SK-N-SH (cell line): ENCODE measurements around the gene SLC8A2. TPM values are rescaled to one million over a fixed set of nuclear protein-coding genes. Genes with fewer than 3 reads are reported as not detected.

Experiments
- CTCF ChIA-PET: fragments of 300-600, 350-600 bp; formaldehyde crosslinking; extraction: SDS; loops from one replicate; lab custom pipeline; 2021; lab: Yijun Ruan, JAX
- POLR2A ChIA-PET: fragments of 350-600 bp; sonication (Branson Sonifier 250); formaldehyde crosslinking; extraction: SDS; loops from one replicate; lab custom pipeline; 2020; ENCODE audit warnings: antibody characterized with exemption, inconsistent platforms; lab: Yijun Ruan, JAX
- DNase-seq: peaks from one replicate; pipeline ENCODE4 v3.0.0; 2012
- H2AFZ ChIP-seq: fragments of 200-600 bp; sonication (generic); 2 replicates; pipeline ENCODE4 v1.8.1; 2016; ENCODE audit warnings: antibody characterized with exemption, mild to moderate bottlenecking, low read depth
- H3F3A ChIP-seq: fragments of 200-600 bp; sonication (generic); replicated peaks from 2 replicates; pipeline ENCODE3; 2016; ENCODE audit warnings: antibody characterized with exemption, mild to moderate bottlenecking; ENCODE audit not compliant: insufficient read depth
- H3K27ac ChIP-seq, 2 experiments: fragments of 200-500 bp in 1 of 2; fragments of 200-600 bp in 1 of 2; sonication (Bioruptor generic) in 1 of 2; sonication (generic), shearing (Covaris generic) in 1 of 2; 2 replicates each; pipeline versions ENCODE4 v1.5.1 to v1.6.1; 2014 to 2016; ENCODE audit warnings: low read depth in 2 of 2, inconsistent platforms in 1 of 2, low read length in 1 of 2, mild to moderate bottlenecking in 1 of 2, mixed read lengths in 1 of 2
- H3K27me3 ChIP-seq: fragments of 200-600 bp; sonication (generic), shearing (Covaris generic); 2 replicates; pipeline ENCODE4 v1.6.1; 2016; ENCODE audit warnings: mixed run types; ENCODE audit not compliant: insufficient read depth
- H3K36me3 ChIP-seq, 2 experiments: fragments of 200-500 bp in 1 of 2; fragments of 200-600 bp in 1 of 2; sonication (Bioruptor generic) in 1 of 2; sonication (generic) in 1 of 2; replicated peaks in 1 of 2; 2 replicates each; pipeline versions ENCODE3 to v1.5.1; 2014 to 2016; ENCODE audit warnings: low read length in 1 of 2, mild to moderate bottlenecking in 1 of 2; ENCODE audit not compliant: insufficient read depth in 2 of 2, control insufficient read depth in 1 of 2
- H3K4me1 ChIP-seq, 2 experiments: fragments of 200-500 bp in 1 of 2; fragments of 200-600 bp in 1 of 2; sonication (Bioruptor generic) in 1 of 2; sonication (generic), shearing (Covaris generic) in 1 of 2; 2 replicates each; pipeline versions ENCODE4 v1.5.1 to v1.6.1; 2014 to 2016; ENCODE audit warnings: low read depth in 1 of 2, low read length in 1 of 2, mixed run types in 1 of 2; ENCODE audit not compliant: insufficient read depth in 2 of 2, control insufficient read depth in 1 of 2
- H3K4me2 ChIP-seq: fragments of 200-600 bp; sonication (generic), shearing (Covaris generic); 2 replicates; pipeline ENCODE4 v1.6.1; 2017; ENCODE audit warnings: mixed run types
- H3K4me3 ChIP-seq, 2 experiments: fragments of 200-500 bp in 1 of 2; fragments of 200-600 bp in 1 of 2; sonication (Bioruptor generic) in 1 of 2; sonication (generic), shearing (Covaris generic) in 1 of 2; 2 replicates each; pipeline versions ENCODE4 v1.5.1 to v1.8.1; 2014 to 2016; ENCODE audit warnings: low read depth in 2 of 2, inconsistent platforms in 1 of 2, low read length in 1 of 2, mild to moderate bottlenecking in 1 of 2, mixed read lengths in 1 of 2, moderate library complexity in 1 of 2
- H3K79me2 ChIP-seq: fragments of 200-600 bp; sonication (generic); 2 replicates; pipeline ENCODE4 v1.8.1; 2017; ENCODE audit warnings: mild to moderate bottlenecking; ENCODE audit not compliant: insufficient read depth
- H3K9ac ChIP-seq: fragments of 200-600 bp; sonication (generic); 2 replicates; pipeline ENCODE4 v1.6.1; 2017; ENCODE audit warnings: mixed run types
- H3K9me2 ChIP-seq: fragments of 200-600 bp; sonication (generic); 2 replicates; pipeline ENCODE4 v1.6.1; 2017; ENCODE audit warnings: mixed run types
- H3K9me3 ChIP-seq: fragments of 200-600 bp; sonication (generic); 2 replicates; pipeline ENCODE4 v1.6.1; 2017; ENCODE audit warnings: mixed run types, mild to moderate bottlenecking, moderate library complexity
- H4K20me1 ChIP-seq: fragments of 200-600 bp; sonication (generic); 2 replicates; pipeline ENCODE4 v1.6.1; 2017; ENCODE audit warnings: mild to moderate bottlenecking, mixed run types; ENCODE audit not compliant: insufficient read depth
- CHD2 ChIP-seq: fragments of 150-350 bp; IDR thresholded peaks from 2 replicates; pipeline ENCODE4 v1.6.1; 2018; ENCODE audit warnings: low read length; ENCODE audit not compliant: partially characterized antibody
- CTCF ChIP-seq: fragments of 200-600 bp; sonication (generic); IDR thresholded peaks from 2 replicates; pipeline ENCODE4 v1.6.1; 2017; ENCODE audit warnings: antibody characterized with exemption, mild to moderate bottlenecking, moderate library complexity
- EZH2phosphoT487 ChIP-seq: fragments of 200-600 bp; sonication (generic); IDR thresholded peaks from 2 replicates; pipeline ENCODE4 v1.6.1; 2017; ENCODE audit warnings: low read depth, mixed run types, mild to moderate bottlenecking, antibody characterized with exemption, moderate library complexity, borderline replicate concordance
- FOXM1 ChIP-seq: IDR thresholded peaks from 2 replicates; pipeline ENCODE4 v1.4.0; 2012; ENCODE audit warnings: low read depth, mild to moderate bottlenecking
- GATA2 ChIP-seq: sonication (generic); formaldehyde crosslinking; IDR thresholded peaks from 2 replicates; pipeline ENCODE4 v1.5.0; 2020; ENCODE audit warnings: mild to moderate bottlenecking, missing genetic modification reagents
- IRF3 ChIP-seq: fragments of 150-350 bp; IDR thresholded peaks from 2 replicates; pipeline ENCODE4 v1.6.1; 2016; ENCODE audit warnings: mild to moderate bottlenecking, low read depth, low read length
- MAX ChIP-seq: IDR thresholded peaks from 2 replicates; pipeline ENCODE4 v1.4.0; 2012; ENCODE audit warnings: low read depth
- MEF2A ChIP-seq: IDR thresholded peaks from 2 replicates; pipeline ENCODE4 v1.4.0; 2012; ENCODE audit warnings: low read depth, borderline replicate concordance
- NFIC ChIP-seq: IDR thresholded peaks from 2 replicates; pipeline ENCODE4 v1.4.0; 2012; ENCODE audit warnings: borderline replicate concordance
- PBX3 ChIP-seq: IDR thresholded peaks from 2 replicates; pipeline ENCODE4; 2012
- POLR2AphosphoS5 ChIP-seq: IDR thresholded peaks from 2 replicates; pipeline ENCODE4 v1.6.1; 2012; ENCODE audit warnings: low read depth, low read length
- RCOR1 ChIP-seq: fragments of 150-350 bp; IDR thresholded peaks from 2 replicates; pipeline ENCODE4 v1.6.1; 2017; ENCODE audit warnings: antibody characterized with exemption, low read length
- RFX5 ChIP-seq: IDR thresholded peaks from 2 replicates; pipeline ENCODE4 v1.6.1; 2012; ENCODE audit warnings: mild to moderate bottlenecking, improper control_type of control experiment, low read length
- RXRA ChIP-seq: IDR thresholded peaks from 2 replicates; pipeline ENCODE4 v1.4.0; 2012; ENCODE audit warnings: low read depth, mild to moderate bottlenecking, borderline replicate concordance
- TCF12 ChIP-seq: IDR thresholded peaks from 2 replicates; pipeline ENCODE4 v1.4.0; 2012
- ZBTB33 ChIP-seq: IDR thresholded peaks from 2 replicates; pipeline ENCODE4 v1.4.0; 2012; ENCODE audit warnings: low read depth, borderline replicate concordance
- WGBS: methylation state at CpG from one replicate; pipeline ENCODE4 v1.1.6; 2017; ENCODE audit warnings: low lambda C conversion rate; 5-methylcytosine and 5-hydroxymethylcytosine counted together
- polyA plus RNA-seq, 3 experiments: library from polyadenylated mRNA; depleted of rRNA; stranded (reverse); fragments of >200 nt; gene quantifications; 2 replicates each; pipeline ENCODE4 v1.2.3, GENCODE V29; 2012
- TF ChIP-seq, protein P1 (sequence below): fragments of 150-350 bp; IDR thresholded peaks from 2 replicates; pipeline ENCODE4 v1.6.1; 2017; ENCODE audit warnings: antibody characterized with exemption, low read length, low read depth, borderline replicate concordance

Gene SLC8A2
- polyA plus RNA-seq, 1 of the 3 experiments (the other 2 are of a cell fraction), result 0.58 TPM

DNA sequence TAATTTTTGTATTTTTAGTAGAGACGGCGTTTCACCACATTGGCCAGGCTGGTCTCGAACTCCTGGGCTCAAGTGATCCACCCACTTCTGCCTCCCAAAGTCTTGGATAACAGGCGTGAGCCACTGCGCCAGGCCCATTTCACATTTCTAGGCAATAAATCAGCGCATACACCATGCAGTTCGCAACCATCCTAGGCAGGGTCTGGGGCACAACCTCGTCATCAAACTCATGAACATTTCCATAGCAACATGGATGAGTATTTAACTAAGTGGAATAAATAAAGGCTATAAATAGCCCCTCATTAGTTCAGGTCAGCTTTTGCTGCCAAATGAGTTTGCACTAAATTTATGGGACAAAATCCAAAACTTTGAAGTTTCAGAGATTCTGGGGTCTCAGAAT, 60.6 kb downstream of the SLC8A2 start:
- CTCF ChIA-PET, result interaction anchor here (1.4 to 1.9 kb wide), 2 partner anchors 20 to 105 kb away, joined by 4 to 8 read pairs; no protein-coding TSS in a partner anchor
- Histone ChIP-seq H3K4me1 (no peaks in the 10 kb centered on the region), H3K4me3 (no peak overlapping the region), H3K9me3 (no peaks in the 10 kb centered on the region), H3K27me3 (no peaks in the 10 kb centered on the region), H3K4me2 (no peak overlapping the region), H2AFZ (no peak overlapping the region), H3F3A (peaks cover 6% of the 10 kb centered on the region), H3K9ac (no peak overlapping the region), H3K9me2 (no peaks in the 10 kb centered on the region), H3K79me2 (no peaks in the 10 kb centered on the region), H3K27ac (no peak overlapping the region), H4K20me1 (peaks cover 6% of the 10 kb centered on the region; the same call in 1 of the 2 replicates), H3K36me3 (peaks cover 12 to 13% of the 10 kb centered on the region in 2 experiments)
- WGBS, result 95% methylated on average over 8 of the region's 8 CpGs
- TF ChIP-seq CTCF (no peak), IRF3 (no peak), FOXM1 (no peak), TCF12 (no peak), RCOR1 (no peak), RXRA (no peak)
- POLR2A ChIA-PET, result interaction anchor here (0.6 kb wide), 1 partner anchor 67 kb away, joined by 3 read pairs; no protein-coding TSS in a partner anchor
- no peak for DNase-seq

GRCh38 chr19:47408156-47408938, 63.3 kb downstream of the SLC8A2 start:
- Histone ChIP-seq H3F3A (peaks cover 4% of the 10 kb centered on the region), H3K4me1 (no peaks in the 10 kb centered on the region), H3K4me2 (no peak overlapping the region), H4K20me1 (0 out of 2 replicates have a peak, but pooled peaks cover 4% of the 10 kb centered on the region), H3K79me2 (no peaks in the 10 kb centered on the region), H2AFZ (no peak overlapping the region), H3K27me3 (no peaks in the 10 kb centered on the region), H3K9me2 (no peaks in the 10 kb centered on the region), H3K4me3 (no peak overlapping the region), H3K9me3 (no peaks in the 10 kb centered on the region), H3K27ac (no peak overlapping the region), H3K36me3 (peaks cover 7 to 15% of the 10 kb centered on the region in 2 experiments), H3K9ac (no peak overlapping the region)
- TF ChIP-seq PBX3 (no peak), FOXM1 (no peak), RFX5 (no peak), MEF2A (no peak), CHD2 (no peak), NFIC (no peak), EZH2phosphoT487 (no peak), POLR2AphosphoS5 (no peak), ZBTB33 (no peak), MAX (no peak), GATA2 (CRISPR knock-in tag) (no peak)
- TF ChIP-seq, protein P1, sequence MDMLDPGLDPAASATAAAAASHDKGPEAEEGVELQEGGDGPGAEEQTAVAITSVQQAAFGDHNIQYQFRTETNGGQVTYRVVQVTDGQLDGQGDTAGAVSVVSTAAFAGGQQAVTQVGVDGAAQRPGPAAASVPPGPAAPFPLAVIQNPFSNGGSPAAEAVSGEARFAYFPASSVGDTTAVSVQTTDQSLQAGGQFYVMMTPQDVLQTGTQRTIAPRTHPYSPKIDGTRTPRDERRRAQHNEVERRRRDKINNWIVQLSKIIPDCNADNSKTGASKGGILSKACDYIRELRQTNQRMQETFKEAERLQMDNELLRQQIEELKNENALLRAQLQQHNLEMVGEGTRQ, result no peak
- no peak for DNase-seq
- CTCF ChIA-PET, result no interaction called here
- 87% methylated on average over 14 of the region's 14 CpGs for WGBS
- POLR2A ChIA-PET, result no interaction called here
